ENCODE results near the gene VEGFC. TPM values are rescaled to one million over a fixed set of nuclear protein-coding genes. Genes with fewer than 3 reads are reported as not detected.

VEGFC gene, protein sequence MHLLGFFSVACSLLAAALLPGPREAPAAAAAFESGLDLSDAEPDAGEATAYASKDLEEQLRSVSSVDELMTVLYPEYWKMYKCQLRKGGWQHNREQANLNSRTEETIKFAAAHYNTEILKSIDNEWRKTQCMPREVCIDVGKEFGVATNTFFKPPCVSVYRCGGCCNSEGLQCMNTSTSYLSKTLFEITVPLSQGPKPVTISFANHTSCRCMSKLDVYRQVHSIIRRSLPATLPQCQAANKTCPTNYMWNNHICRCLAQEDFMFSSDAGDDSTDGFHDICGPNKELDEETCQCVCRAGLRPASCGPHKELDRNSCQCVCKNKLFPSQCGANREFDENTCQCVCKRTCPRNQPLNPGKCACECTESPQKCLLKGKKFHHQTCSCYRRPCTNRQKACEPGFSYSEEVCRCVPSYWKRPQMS
- total RNA-seq = 14.2 TPM

GRCh38 chr4:176792326-176793059 is at the start of gene VEGFC:
Gene VEGFC (minus strand): TSS chr4:176792922. CDS start chr4:176792311, 611 bp downstream.
- H3K27ac ChIP-seq = peak within 1 kb of the TSS; percentile 79
- peaks cover 8% of the 10 kb centered on the region for H3K4me1 ChIP-seq
- peak within 1 kb of the TSS; percentile 65 to 77 for H3K4me3 ChIP-seq
- DNase-seq (ENCODE audit: extremely low spot score in 2 of 2) = no peak
- no peaks in the 10 kb centered on the region for H3K36me3 ChIP-seq
- H3K9me3 ChIP-seq = no peaks in the 10 kb centered on the region
- no peaks in the 10 kb centered on the region for H3K27me3 ChIP-seq
- intact Hi-C loops (cut with DNase I) = no loop called here
- no peak for TF ChIP-seq POLR2AphosphoS5 (IDR thresholded peaks at IDR 0.05; ENCODE audit: insufficient read depth in 1 of 2, low read depth in 1 of 2)
- no peak for TF ChIP-seq CTCF (IDR thresholded peaks at IDR 0.05)
- no peak for TF ChIP-seq POLR2A (IDR thresholded peaks at IDR 0.05)

DNA sequence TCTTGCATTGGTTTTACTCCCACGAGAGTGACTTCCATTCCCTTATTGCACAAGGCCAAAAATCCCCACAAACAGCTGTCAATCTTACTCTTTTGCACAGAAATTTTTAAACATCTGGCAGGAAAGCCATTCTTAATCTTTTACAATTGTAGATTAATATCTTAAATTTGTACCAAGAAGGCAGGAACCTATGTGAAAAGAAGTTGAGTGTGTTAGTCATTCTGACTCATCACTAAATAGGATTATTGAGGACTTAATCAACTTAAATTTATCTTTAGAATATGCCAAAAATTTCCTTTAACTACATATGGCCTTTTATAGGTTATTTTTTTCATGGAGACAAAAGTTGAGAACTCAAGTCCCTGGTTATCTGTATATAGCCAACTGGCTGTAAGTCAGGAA is 49.0 kb upstream of the VEGFC start:
- H3K27me3 ChIP-seq = no peaks in the 10 kb centered on the region
- no peak for DNase-seq (ENCODE audit: extremely low spot score in 2 of 2)

GRCh38 chr4:176840166-176840565 is 47.4 kb upstream of the VEGFC start:
- H3K4me1 ChIP-seq = no peaks in the 10 kb centered on the region
- no peak for DNase-seq (ENCODE audit: extremely low spot score in 2 of 2)
- H3K27ac ChIP-seq = no peak overlapping the region
- H3K36me3 ChIP-seq = no peaks in the 10 kb centered on the region
- TF ChIP-seq POLR2AphosphoS5 (IDR thresholded peaks at IDR 0.05; ENCODE audit: insufficient read depth in 1 of 2, low read depth in 1 of 2) (no peak), POLR2A (IDR thresholded peaks at IDR 0.05) (no peak), CTCF (IDR thresholded peaks at IDR 0.05) (no peak)
- intact Hi-C loops (cut with DNase I) = no loop called here
- H3K4me3 ChIP-seq = no peak overlapping the region
- no peaks in the 10 kb centered on the region for H3K27me3 ChIP-seq
- no peaks in the 10 kb centered on the region for H3K9me3 ChIP-seq

More for the DNA sequence above, 49.0 kb upstream of the VEGFC start:
- Histone ChIP-seq H3K4me3 (no peak overlapping the region), H3K27ac (no peak overlapping the region), H3K9me3 (no peaks in the 10 kb centered on the region), H3K4me1 (no peaks in the 10 kb centered on the region), H3K36me3 (no peaks in the 10 kb centered on the region)
- intact Hi-C loops (cut with DNase I) = no loop called here
- TF ChIP-seq POLR2AphosphoS5 (IDR thresholded peaks at IDR 0.05; ENCODE audit: insufficient read depth in 1 of 2, low read depth in 1 of 2) (no peak), POLR2A (IDR thresholded peaks at IDR 0.05) (no peak), CTCF (IDR thresholded peaks at IDR 0.05) (no peak)

DNA sequence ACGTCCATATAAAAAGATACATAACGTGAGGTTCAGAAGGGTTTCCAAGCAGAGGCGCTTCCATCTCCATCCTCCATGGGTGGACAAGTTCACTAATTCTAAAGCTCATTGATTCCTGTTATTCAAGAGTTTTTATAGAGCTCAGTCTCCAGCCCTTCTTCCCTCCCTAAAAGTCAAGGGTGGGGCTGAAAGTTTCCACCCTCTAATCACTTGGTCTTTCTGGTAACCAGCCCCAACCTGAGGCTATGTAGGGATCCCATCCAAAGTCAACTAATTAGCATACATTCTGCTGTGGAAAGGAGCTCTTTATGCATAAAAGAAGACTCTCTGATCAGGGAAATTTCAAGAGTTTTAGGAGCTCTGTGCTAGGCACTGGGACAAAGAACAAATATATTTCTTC is 46.9 kb upstream of the VEGFC start:
- intact Hi-C loops (cut with DNase I) = no loop called here
- no peaks in the 10 kb centered on the region for H3K4me1 ChIP-seq
- no peak for DNase-seq (ENCODE audit: extremely low spot score in 2 of 2)
- H3K4me3 ChIP-seq = no peak overlapping the region
- TF ChIP-seq POLR2A (IDR thresholded peaks at IDR 0.05) = no peak
- TF ChIP-seq CTCF (IDR thresholded peaks at IDR 0.05) = no peak
- TF ChIP-seq POLR2AphosphoS5 (IDR thresholded peaks at IDR 0.05; ENCODE audit: insufficient read depth in 1 of 2, low read depth in 1 of 2) = no peak
- no peaks in the 10 kb centered on the region for H3K9me3 ChIP-seq
- no peaks in the 10 kb centered on the region for H3K27me3 ChIP-seq
- H3K36me3 ChIP-seq = no peaks in the 10 kb centered on the region
- H3K27ac ChIP-seq = no peak overlapping the region
